ENCODE results near the gene RPRD1B. TPM values are rescaled to one million over a fixed set of nuclear protein-coding genes. Genes with fewer than 3 reads are reported as not detected.

The RPRD1B gene
- total and polyA plus RNA-seq, 2 of the 13 experiments (the other 11 are each of a cell fraction or from before 2014, with no cell fraction given): 31.1 to 41.5 TPM

DNA sequence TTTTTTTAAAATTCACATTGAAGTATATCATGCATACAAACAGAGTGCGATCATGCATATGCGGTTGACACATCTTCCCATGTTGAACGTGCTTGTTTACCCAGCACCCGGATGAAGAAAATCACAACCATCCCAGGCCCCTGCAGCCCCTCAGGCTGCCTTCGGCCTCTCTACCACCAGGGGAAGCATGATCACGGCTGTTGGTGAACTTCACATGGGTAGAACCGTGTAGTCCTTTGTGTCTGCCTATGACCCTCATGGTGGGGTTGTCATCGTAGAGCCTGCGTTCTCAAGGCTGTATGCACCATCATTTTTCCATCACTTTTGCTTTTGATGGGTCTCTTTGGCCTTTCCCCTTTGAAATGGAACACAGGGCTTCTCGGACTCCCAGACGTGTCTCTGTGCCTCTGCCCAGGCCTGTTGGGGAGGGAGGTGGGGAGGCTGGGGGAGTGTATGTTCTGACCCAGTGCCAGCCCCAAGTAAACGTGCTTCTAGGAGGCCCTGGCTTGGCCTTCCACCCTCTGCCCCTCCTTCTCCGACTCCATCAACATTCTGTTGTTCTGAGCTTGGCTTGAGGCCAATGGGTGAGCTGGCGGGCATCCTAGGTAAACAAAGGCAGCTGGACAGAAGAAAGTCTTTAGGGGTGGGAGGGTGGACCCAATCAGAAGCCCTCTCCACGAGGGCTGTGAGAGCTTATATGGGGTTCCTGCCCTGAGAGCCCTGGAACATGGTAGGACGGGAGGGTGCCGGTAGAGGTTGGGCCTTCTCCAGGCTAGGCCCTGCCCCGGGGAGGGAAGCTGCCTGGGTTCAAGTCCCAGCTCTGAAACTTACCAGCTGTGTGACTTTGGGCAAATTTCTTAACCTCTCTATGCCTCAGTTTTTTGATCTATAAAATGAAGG lies 91.9 kb downstream of the RPRD1B start (continued):
- TF ChIP-seq ZBTB8A (CRISPR knock-in tag; IDR thresholded peaks at IDR 0.05; ENCODE audit: borderline replicate concordance, low read depth): no peak
- peak; percentile 39; the same call in 1 of the 2 replicates for TF ChIP-seq PPARG (CRISPR knock-in tag; conservative IDR thresholded peaks at IDR 0.05)
- TF ChIP-seq, protein P1, sequence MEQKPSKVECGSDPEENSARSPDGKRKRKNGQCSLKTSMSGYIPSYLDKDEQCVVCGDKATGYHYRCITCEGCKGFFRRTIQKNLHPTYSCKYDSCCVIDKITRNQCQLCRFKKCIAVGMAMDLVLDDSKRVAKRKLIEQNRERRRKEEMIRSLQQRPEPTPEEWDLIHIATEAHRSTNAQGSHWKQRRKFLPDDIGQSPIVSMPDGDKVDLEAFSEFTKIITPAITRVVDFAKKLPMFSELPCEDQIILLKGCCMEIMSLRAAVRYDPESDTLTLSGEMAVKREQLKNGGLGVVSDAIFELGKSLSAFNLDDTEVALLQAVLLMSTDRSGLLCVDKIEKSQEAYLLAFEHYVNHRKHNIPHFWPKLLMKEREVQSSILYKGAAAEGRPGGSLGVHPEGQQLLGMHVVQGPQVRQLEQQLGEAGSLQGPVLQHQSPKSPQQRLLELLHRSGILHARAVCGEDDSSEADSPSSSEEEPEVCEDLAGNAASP (CRISPR knock-in tag; IDR thresholded peaks at IDR 0.05; ENCODE audit: borderline replicate concordance): peak; percentile 80; the same call in 1 of the 2 replicates
- no peak for TF ChIP-seq CHD2 (IDR thresholded peaks at IDR 0.05; ENCODE audit: low read depth, low read length)
- peak; percentile 36; the same call in 1 of the 2 replicates for TF ChIP-seq KDM2A (CRISPR knock-in tag; IDR thresholded peaks at IDR 0.05; ENCODE audit: borderline replicate concordance, low read depth)
- TF ChIP-seq ZNF354B (CRISPR knock-in tag; IDR thresholded peaks at IDR 0.05): peak; percentile 81; the same call in 1 of the 2 replicates
- peak; percentile 49; the same call in 1 of the 2 replicates for TF ChIP-seq TCF7 (IDR thresholded peaks at IDR 0.05; ENCODE audit: low read depth)
- TF ChIP-seq ZNF7 (CRISPR knock-in tag; IDR thresholded peaks at IDR 0.05): no peak
- no peak for TF ChIP-seq PAF1 (CRISPR knock-in tag; IDR thresholded peaks at IDR 0.05)
- TF ChIP-seq ZNF891 (CRISPR knock-in tag; IDR thresholded peaks at IDR 0.05): no peak; the same call in 1 of the 2 replicates
- peak; percentile 78 for TF ChIP-seq ARNT2 (CRISPR knock-in tag; IDR thresholded peaks at IDR 0.05; ENCODE audit: low read depth)
- TF ChIP-seq, protein P2, sequence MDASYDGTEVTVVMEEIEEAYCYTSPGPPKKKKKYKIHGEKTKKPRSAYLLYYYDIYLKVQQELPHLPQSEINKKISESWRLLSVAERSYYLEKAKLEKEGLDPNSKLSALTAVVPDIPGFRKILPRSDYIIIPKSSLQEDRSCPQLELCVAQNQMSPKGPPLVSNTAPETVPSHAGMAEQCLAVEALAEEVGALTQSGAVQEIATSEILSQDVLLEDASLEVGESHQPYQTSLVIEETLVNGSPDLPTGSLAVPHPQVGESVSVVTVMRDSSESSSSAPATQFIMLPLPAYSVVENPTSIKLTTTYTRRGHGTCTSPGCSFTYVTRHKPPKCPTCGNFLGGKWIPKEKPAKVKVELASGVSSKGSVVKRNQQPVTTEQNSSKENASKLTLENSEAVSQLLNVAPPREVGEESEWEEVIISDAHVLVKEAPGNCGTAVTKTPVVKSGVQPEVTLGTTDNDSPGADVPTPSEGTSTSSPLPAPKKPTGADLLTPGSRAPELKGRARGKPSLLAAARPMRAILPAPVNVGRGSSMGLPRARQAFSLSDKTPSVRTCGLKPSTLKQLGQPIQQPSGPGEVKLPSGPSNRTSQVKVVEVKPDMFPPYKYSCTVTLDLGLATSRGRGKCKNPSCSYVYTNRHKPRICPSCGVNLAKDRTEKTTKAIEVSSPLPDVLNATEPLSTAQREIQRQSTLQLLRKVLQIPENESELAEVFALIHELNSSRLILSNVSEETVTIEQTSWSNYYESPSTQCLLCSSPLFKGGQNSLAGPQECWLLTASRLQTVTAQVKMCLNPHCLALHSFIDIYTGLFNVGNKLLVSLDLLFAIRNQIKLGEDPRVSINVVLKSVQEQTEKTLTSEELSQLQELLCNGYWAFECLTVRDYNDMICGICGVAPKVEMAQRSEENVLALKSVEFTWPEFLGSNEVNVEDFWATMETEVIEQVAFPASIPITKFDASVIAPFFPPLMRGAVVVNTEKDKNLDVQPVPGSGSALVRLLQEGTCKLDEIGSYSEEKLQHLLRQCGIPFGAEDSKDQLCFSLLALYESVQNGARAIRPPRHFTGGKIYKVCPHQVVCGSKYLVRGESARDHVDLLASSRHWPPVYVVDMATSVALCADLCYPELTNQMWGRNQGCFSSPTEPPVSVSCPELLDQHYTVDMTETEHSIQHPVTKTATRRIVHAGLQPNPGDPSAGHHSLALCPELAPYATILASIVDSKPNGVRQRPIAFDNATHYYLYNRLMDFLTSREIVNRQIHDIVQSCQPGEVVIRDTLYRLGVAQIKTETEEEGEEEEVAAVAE (CRISPR knock-in tag; IDR thresholded peaks at IDR 0.05; ENCODE audit: borderline replicate concordance): peak; percentile 48; the same call in 1 of the 2 replicates
- TF ChIP-seq, protein P3, sequence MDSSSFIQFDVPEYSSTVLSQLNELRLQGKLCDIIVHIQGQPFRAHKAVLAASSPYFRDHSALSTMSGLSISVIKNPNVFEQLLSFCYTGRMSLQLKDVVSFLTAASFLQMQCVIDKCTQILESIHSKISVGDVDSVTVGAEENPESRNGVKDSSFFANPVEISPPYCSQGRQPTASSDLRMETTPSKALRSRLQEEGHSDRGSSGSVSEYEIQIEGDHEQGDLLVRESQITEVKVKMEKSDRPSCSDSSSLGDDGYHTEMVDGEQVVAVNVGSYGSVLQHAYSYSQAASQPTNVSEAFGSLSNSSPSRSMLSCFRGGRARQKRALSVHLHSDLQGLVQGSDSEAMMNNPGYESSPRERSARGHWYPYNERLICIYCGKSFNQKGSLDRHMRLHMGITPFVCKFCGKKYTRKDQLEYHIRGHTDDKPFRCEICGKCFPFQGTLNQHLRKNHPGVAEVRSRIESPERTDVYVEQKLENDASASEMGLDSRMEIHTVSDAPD (CRISPR knock-in tag; IDR thresholded peaks at IDR 0.05): peak; percentile 78; the same call in 1 of the 2 replicates
- 0 out of 2 replicates have a peak, but pooled peaks have one; percentile 32 for TF ChIP-seq ZNF205 (CRISPR knock-in tag; IDR thresholded peaks at IDR 0.05)
- TF ChIP-seq SOX13 (IDR thresholded peaks at IDR 0.05): 0 out of 2 replicates have a peak, but pooled peaks have one; percentile 44
- peak in 1 of 2 experiments; percentile 91; a peak in 2 of 4 replicates for TF ChIP-seq SOX13 (CRISPR knock-in tag; conservative IDR thresholded peaks at IDR 0.05 in 1 of 2, IDR thresholded peaks at IDR 0.05 in 1 of 2)
- no peak for TF ChIP-seq ZMAT3 (CRISPR knock-in tag; conservative IDR thresholded peaks at IDR 0.05)
- no peak for TF ChIP-seq ZNF615 (CRISPR knock-in tag; IDR thresholded peaks at IDR 0.05; ENCODE audit: borderline replicate concordance)
- TF ChIP-seq ZBTB7A (CRISPR knock-in tag; IDR thresholded peaks at IDR 0.05): peak; percentile 80; the same call in 1 of the 2 replicates
- TF ChIP-seq ZNF761 (CRISPR knock-in tag; conservative IDR thresholded peaks at IDR 0.05): peak; percentile 74; the same call in 1 of the 2 replicates
- peak; percentile 57; the same call in 1 of the 2 replicates for TF ChIP-seq IRF2 (CRISPR knock-in tag; IDR thresholded peaks at IDR 0.05)
